ENCODE data around the gene ARHGAP22. TPM values are rescaled to one million over a fixed set of nuclear protein-coding genes. Genes with fewer than 3 reads are reported as not detected.

ARHGAP22 gene
- total RNA-seq, 2 donors from 2014 or later = 1.9 to 2.9 TPM

DNA sequence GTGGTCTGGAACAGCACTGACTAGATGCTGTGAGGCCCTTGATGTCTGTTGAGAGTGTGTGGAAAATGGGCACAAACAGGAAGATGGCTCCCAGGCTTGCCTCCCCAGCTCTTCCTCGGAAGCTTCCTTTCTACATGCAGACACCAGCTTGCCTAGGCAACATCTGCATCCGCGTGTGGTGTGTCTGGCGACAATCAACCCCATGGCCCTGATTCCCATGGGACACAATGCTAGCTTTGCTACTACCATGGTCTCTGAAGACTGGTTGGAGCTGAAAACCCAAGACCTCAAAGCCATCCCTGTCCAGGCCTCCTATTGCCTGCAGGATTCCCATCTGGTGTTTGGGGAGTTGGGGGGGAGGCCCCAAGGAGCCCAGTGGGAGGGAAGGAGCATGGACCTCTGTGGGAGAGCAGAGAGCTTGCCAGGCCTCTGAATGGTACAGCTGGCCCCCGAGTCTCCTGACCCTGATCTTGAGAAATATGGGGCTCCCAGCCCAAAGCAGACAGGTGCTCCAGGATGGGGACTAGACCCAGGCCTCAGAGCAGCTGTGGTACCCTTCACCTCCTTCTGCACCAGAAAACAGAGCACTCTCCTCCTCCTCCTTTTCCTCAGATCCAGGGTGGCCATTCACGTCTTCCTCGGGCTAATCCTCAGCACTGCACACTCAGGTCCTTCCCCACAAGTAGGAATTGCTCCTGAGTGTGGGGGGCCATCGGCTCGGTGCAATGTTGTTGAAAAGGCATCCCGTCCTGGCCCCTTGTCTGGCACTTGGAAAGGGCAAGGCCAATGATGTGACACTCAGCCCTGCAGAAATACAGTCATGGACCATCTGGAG is 57.6 kb downstream of the ARHGAP22 start:
- ATAC-seq (no peak), DNase-seq (no peak)
- intact Hi-C loops (cut with DNase I, micrococcal nuclease) = no loop called here

DNA sequence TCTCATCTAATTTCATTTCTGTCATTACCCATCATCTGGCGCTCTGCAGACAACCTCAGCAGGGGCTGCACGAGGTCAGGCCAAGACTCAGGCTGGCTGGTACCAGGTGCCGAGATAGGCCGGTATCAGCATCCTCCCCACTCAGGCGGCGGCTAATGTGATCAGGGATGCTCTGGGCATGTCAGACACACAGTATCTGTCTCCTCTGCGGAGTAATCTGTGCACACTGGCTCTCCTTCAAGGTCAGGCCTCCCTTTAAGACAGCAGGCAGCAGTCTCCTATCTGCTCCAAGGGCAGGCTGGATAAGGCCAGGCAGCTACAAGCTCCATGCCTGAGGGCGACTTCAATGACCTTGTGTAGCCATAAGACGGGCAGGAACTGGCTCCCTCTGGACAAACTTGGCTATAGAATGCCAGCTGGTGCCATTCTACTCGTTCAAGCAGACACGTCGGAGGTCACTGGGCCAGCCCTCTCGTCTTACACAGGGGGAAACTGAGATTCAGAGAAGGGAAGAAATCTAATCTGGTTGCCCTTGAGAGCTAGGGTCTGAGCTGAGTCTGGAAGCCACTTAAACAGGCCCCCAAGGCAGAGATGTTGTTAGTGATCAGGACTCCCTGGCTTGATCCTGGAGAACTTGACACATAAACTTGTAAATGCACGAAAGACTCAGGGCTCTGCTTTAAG is 59.3 kb downstream of the ARHGAP22 start:
- DNase-seq = no peak
- intact Hi-C loops (cut with DNase I, micrococcal nuclease) = no loop called here
- no peak for ATAC-seq

DNA sequence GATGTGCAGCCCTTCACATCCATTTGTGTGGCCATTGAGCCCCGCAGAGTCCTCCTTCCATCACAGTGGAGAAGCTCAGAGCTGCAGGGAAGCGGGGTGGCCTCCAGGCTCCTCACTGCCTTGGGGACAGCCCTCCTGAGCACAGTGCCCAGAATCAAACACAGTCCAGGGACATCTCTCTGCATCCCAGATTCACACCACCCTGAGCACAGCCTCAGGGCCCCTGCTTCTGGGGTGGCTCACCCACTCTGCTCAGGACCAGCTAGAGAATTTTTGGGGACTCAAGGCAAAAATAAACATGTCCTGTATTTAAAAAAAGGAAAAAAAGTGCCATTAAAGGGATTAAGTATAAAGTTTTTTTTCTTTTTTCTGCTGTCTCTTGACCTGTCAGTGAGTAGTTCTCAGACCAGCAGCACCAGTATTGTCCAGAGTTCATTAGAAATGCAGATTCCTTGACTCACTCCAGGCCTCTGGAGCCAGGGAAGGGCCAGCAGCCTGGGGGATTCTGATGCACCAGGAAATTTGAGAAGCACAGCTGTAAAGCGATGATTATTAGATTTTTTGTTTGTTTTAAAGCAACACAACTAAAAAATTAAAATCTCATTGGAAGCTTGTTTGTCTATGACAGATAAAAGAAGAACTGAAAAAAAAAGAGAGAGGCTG is 61.6 kb downstream of the ARHGAP22 start:
- ATAC-seq (no peak), DNase-seq (no peak)
- intact Hi-C loops (cut with DNase I, micrococcal nuclease) = no loop called here

DNA sequence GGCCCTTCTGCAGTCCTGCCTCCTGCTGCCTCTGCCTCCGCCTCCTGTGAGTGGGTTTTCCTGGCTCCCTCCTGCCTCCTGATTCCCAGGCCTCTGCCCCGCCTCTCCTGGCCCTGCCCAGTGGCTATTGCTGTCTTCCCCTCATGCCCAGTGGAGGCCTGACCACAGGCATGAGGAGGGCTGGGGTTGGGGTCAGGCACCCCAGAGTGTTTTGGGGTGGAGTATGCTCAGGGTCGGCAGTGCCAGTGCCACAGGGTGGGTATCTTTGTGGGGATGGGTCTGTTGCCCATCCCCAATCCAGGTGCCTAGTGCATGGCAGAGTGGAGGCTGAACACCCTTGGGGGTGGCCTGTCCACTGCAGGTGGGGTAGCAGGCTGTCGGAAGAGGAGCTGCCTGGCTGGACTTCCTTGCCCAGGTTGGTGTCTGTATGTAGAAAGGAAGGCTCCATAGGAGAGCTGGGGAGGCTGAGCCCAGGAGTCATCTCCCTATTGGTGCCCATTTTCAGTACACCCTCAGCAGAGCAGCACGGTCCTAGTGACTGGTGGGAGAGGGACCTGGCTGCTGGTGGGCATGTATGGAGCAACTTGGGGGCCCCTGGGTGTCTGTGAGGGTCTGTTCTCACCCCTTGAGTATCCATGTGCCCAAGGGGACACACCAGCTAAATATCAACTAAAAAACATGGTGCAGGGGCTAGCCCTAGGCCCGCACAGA is 62.2 kb downstream of the ARHGAP22 start:
- no peak for DNase-seq
- no peak for ATAC-seq
- intact Hi-C loops (cut with DNase I, micrococcal nuclease) = no loop called here

DNA sequence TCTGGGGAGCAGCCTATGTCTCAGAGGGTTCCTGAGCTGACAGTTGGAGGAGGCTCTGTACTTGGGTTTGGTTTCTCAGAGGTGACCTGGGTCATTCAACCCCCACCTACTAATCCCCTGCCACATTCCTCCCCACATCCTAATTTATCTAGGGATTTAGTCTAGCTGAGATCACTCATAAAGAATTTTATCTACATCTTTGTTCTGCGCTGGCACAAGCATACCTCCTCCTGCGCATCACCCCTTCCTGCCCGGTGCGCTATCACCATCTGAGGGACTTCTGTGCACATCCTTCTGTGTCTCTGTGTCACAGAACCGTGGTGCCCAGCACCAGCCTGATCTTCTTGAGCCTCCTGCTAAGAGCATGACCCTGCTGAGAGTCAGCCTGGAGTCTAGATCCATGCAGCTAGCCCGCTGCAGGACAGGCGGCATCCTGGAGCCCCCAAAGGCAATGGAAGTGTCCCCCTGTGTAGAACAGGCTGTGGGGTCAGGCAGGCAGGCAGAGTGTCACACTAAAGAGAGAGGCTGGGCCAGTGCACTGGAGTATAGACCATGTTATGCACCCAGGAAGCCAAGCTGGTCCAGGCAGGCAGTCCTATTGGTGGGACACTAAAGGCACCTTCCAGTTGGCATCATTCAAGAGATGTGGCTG is 63.6 kb downstream of the ARHGAP22 start:
- ATAC-seq (no peak), DNase-seq (no peak)
- intact Hi-C loops (cut with DNase I, micrococcal nuclease) = no loop called here

DNA sequence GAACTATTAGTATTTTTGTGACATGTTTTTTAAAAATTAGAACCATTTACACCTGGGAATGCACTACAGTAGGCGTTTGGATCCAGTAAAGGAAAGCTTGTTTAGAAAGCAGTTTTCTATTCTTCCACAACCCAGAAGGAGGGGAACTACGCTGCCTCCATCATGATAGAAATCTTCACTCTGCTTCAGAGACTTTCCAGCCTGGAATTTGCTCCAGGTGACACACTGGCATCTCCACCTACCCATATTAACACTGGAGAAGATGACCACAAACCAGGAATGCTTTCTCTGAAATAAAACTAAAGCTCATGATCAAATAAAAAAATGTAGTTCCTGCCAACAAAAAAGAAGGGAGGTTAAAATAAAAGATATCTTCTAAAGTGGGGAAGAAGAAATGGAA is 66.3 kb downstream of the ARHGAP22 start:
- no peak for DNase-seq
- intact Hi-C loops (cut with DNase I, micrococcal nuclease) = no loop called here
- ATAC-seq = no peak

DNA sequence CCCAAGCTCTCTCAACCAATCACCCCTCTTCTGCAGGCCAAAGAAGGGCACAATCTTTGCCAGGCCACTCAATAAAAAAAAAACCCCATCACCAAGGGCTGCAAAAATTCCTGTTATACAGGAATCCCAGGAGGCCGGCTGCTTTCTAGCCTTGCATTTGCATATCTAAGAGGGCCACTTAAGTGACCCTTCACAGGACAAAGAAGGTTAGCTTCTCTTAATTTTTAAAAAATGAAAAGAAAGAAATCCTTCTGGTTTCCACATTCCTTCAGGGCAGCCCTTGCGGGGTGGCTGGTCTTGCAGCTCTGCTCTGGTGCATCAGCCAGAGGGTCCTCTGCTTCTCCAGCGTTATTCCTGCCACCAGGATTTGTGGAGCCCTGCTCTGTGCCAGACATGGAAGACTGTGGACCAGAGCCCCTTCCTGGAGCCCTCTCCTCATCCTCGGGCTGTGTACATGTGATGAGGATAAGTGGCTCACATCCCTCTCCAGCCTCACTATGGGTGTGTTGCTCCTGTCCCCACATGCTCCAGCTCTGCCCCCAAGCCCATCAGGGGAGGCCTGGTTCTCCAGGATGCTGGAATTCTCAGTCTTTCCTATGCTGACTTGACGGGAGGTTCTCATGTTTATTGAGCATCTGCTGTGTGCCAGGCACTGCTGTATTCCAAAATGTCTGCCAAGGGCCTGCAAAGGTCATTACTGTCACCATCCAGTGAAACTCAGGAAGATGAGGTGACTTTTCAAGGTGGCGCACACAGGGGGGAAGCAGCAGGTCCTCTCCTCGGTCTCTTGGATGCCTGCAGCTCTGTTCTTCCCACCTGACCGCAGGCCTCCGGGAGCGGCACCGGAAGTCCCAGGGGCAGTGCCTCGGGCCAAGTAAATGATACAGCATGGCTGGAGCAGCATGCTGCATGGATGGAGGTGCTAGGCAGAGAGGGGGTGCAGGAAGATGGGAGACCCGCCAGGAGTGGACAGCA is 67.7 kb downstream of the ARHGAP22 start:
- intact Hi-C loops (cut with DNase I, micrococcal nuclease) = no loop called here
- DNase-seq = no peak
- ATAC-seq = no peak

DNA sequence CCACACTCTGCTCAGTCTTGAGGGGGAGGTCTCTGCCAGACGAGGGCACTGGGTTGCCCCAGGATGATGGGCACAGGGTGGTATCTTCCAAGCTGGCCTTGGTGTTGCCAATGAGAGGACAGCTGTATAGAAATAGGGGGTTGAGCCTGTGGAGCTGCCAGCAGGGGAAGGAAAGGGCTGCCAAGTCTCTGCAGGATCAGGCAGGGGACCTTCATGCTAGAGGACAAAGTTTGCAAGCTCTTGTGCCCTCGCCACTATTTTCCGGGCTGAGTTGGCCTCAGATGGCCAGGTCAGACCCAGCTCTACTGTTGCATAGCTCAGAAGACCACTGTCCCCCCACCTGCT is 68.7 kb downstream of the ARHGAP22 start:
- ATAC-seq (no peak), DNase-seq (no peak)
- intact Hi-C loops (cut with DNase I, micrococcal nuclease) = no loop called here

DNA sequence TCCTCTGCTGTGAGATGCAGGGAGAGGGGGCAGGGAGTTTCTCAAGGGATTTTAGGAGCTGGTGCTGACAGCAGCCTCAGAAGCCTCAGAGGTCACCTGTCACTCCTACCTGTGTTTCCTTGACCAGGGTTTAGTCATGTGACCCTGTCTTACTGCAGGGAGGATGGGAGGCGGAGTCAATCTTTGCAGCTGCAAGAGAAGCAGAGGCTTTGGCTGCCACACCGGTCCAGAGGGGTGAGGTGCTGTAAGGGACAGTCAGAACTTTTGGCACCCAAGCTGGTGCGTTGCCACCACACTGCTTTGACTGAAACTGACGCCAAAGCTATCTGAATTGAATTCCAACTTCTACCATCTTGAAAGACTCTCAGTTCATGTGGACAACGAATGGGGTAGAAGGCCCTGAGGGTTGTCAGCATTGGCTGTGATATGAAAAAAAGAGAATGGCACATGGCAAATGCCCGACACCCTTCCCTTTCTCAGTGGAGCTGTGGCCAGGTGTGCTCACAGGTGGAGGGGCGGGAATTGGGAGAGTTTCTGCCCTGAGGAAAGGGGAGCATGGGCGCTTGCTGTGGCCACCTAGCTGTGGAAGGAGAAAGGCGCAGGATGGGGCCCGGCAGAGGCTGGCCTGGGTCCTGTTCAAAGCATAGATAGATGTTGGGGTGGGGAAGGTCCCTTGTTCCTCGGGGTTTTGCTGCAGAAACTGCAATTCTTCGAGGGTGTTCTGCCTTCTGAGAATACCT is 69.3 kb downstream of the ARHGAP22 start:
- intact Hi-C loops (cut with DNase I, micrococcal nuclease) = no loop called here
- DNase-seq (no peak), ATAC-seq (no peak)

DNA sequence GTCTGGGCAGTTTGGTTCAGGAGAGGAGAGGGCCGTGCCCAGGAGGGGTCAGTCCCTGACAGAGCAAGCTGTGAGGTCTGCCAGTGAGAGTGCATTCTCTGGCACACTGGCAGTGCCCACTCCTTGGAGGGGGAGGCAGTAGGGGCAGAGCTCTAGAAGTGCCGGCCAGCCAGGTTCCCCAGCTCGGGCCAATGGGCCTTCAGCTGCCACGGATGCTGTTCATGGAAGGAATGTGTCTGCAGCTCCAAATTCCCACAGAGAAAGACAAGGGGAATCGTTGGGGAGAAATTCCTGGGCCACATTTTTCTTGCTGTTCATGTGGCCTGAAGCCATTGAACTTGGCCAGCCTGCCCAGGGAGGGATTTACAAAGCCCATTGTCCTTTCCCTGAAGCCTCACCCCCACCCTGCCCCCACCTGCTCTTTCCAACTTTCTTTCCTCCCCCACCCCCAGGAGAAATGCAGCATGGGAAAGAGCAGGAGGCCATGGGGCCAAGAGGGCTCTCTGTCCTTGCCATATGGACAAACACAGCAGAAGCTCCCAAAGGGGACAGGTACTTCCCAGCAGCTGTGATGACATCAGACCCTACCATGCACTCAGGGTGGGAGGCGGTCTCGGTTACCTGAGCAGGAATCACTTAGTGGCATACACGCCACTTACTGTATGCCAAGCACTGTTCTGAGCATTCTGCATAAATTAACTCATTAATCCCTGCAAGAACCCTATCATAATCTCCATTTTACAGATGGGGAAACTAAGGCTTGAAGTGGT is 70.7 kb downstream of the ARHGAP22 start:
- no peak for DNase-seq
- no peak for ATAC-seq

DNA sequence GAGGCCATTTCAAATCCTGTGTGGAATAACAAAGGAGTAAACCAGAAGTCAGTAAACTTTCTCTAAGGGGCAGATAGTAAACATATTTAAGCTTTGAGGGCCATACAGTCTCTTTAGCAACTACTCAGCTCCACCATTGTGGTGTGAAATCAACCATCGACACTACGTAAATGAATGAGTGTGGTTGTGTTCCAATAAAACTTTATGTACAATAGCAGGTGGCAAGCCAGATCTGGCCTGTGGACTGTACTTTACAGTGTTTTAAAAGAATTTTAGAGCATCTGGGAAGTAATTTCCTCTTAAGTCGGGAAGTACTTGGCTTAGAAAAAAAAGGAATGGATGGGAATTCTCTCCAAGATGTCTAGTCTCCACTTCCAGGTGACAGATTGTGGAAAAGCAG is 71.3 kb downstream of the ARHGAP22 start:
- no peak for DNase-seq
- no peak for ATAC-seq
- intact Hi-C loops (cut with DNase I, micrococcal nuclease) = no loop called here

More for the DNA sequence above, 70.7 kb downstream of the ARHGAP22 start:
- intact Hi-C loops (cut with DNase I, micrococcal nuclease) = no loop called here

DNA sequence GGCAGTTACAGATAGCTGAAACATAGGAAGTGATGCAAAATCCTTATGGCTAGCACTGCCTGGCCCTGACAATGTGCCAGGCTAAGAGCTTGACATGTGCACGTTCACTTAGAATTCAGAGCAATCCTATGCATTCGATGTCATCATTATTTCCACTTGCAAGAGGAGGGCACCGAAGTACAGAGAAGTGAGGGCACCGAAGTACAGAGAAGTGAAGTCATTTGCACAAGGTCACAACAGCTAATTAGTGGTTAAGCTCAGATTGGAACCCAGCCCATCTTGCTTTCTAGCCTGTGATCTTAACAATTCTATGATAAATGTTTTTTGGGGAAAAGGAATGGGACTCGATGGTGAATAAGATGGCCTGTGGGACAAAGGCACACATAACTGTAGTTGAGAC is 73.4 kb downstream of the ARHGAP22 start:
- ATAC-seq = no peak
- intact Hi-C loops (cut with DNase I, micrococcal nuclease) = no loop called here

DNA sequence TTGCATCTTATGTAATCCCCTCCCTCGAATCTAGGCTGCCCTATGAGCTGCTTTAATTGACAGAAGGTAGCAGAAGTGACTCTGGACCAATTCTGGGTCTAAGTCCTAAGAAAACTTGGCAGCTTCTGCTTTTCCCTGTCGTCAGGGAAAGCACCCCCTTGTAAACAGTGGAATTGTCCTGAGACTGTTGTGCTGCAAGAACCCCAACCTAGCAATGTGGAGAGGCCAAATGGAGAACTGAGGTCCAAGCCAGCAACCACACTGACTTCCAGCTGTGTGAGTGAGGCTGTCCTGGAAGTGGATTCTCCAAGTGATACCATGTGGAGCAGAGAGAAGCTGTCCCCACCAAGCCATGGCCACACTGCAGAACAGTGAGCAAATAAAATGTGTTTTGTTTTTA is 75.5 kb downstream of the ARHGAP22 start:
- intact Hi-C loops (cut with DNase I, micrococcal nuclease) = no loop called here
- ATAC-seq (no peak), DNase-seq (no peak)

More for the DNA sequence above, 73.4 kb downstream of the ARHGAP22 start:
- DNase-seq = no peak

DNA sequence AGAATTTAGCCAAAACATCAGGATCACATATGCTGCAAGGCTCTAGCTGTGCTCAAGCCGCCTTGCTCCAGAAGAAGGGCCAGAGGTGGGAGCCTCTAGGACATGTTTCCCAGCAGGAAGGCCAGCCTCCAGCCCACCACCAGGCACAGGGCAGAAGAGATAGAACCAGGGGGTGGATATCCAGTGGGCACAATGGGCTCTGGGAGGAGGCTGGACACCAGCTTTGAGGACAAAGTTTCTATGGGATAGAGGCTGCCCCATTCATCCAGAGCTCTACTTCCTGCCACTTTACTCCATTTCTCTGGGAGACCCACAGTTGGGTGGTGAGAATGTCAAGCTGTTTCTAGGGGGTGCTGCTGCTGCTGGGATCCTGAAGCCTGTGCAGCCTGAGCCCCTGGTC is 77.1 kb downstream of the ARHGAP22 start:
- ATAC-seq (no peak), DNase-seq (no peak)

DNA sequence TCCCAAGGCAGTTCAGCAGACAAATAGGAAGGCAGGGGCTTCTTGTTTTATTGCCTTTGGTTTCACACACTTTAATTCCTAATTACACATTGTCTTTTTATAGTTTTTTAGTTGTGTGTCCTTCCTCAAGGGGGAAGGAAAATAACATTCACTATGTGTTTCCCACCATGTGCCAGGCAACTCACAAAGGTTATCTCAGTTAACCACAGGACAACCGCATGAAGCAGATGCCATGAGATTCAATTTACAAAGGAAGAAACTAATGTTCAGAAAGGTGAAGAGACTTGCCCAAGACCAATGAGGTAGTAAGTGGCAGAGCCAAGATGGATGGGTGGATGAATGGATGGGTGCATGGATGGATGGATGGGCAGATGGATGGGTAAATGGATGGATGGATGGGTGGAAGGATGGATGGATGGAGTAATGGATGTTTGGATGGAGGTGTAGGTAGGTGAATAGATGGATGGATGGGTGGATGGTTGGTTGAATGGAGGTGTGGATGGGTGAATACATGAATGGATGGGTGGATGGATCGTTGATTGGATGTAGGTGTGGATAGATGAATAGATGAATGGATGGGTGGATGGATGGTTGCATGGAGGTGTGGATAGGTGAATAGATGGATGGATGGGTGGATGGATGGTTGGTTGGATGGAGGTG is 77.9 kb downstream of the ARHGAP22 start:
- intact Hi-C loops (cut with DNase I, micrococcal nuclease) = no loop called here
- ATAC-seq (no peak), DNase-seq (no peak)

More for the DNA sequence above, 77.1 kb downstream of the ARHGAP22 start:
- intact Hi-C loops (cut with DNase I, micrococcal nuclease) = no loop called here
